Gastroesophageal sphincter (tissue), 3 donors: ENCODE results near the gene CSMD2.

ENCODE experiments used
- CTCF ChIP-seq, 4 experiments: fragments of 200-600 bp in 2 of 4; fragments of 450-650 bp in 2 of 4; sonication (generic) in 1 of 4; IDR thresholded peaks; one replicate each; pipeline ENCODE4 v1.5.1; 2017 to 2019; ENCODE audit warnings: antibody characterized with exemption in 4 of 4, mild to moderate bottlenecking in 2 of 4, moderate library complexity in 2 of 4
- EP300 ChIP-seq: sonication (generic); formaldehyde crosslinking; IDR thresholded peaks from one replicate; pipeline ENCODE4 v1.6.1; 2017; ENCODE audit warnings: antibody characterized with exemption, mild to moderate bottlenecking
- POLR2A ChIP-seq, 2 donors: fragments of 450-650 bp; IDR thresholded peaks; one replicate each; pipeline ENCODE4 v1.6.1; 2017; ENCODE audit warnings: antibody characterized with exemption in 2 of 2, mild to moderate bottlenecking in 2 of 2, moderate library complexity in 1 of 2

GRCh38 chr1:33854091-33854490 is 310.9 kb downstream of the CSMD2 start:
- no peak for TF ChIP-seq POLR2A (IDR thresholded peaks at IDR 0.05)
- TF ChIP-seq CTCF (IDR thresholded peaks at IDR 0.05): no peak
- no peak for TF ChIP-seq EP300
